KMS-11 (cell line): ENCODE measurements around the gene IQCM.

Experiments used
- H2AFZ ChIP-seq: fragments of 200-600 bp; sonication (generic); 2 replicates; pipeline ENCODE4 v1.6.1; 2016; ENCODE audit warnings: antibody characterized with exemption, mixed run types, low read depth
- H3K27ac ChIP-seq: fragments of 200-600 bp; sonication (generic); 2 replicates; pipeline ENCODE4 v1.6.1; 2016; ENCODE audit warnings: mild to moderate bottlenecking, mixed run types
- H3K27me3 ChIP-seq: fragments of 200-600 bp; sonication (generic); 2 replicates; pipeline ENCODE4 v1.6.1; 2017; ENCODE audit warnings: mild to moderate bottlenecking, low read depth, mixed run types, moderate library complexity; ENCODE audit not compliant: insufficient read depth
- H3K36me3 ChIP-seq: fragments of 200-600 bp; sonication (generic); 2 replicates; pipeline ENCODE4 v1.6.1; 2017; ENCODE audit warnings: mild to moderate bottlenecking, mixed run types; ENCODE audit not compliant: insufficient read depth
- H3K4me1 ChIP-seq: fragments of 200-600 bp; sonication (generic); 2 replicates; pipeline ENCODE4 v1.6.1; 2016; ENCODE audit warnings: mild to moderate bottlenecking, low read depth, mixed run types; ENCODE audit not compliant: poor library complexity, severe bottlenecking
- H3K4me2 ChIP-seq: fragments of 200-600 bp; sonication (generic); 2 replicates; pipeline ENCODE4 v1.7.0; 2016; ENCODE audit warnings: mild to moderate bottlenecking, mixed run types
- H3K4me3 ChIP-seq: fragments of 200-600 bp; sonication (generic); IDR thresholded peaks from 2 replicates; pipeline ENCODE4 v1.6.1; 2017; ENCODE audit warnings: low read depth, low read length, mixed read lengths; ENCODE audit not compliant: insufficient read depth
- H3K79me2 ChIP-seq: fragments of 200-600 bp; sonication (generic); 2 replicates; pipeline ENCODE4 v1.6.1; 2016; ENCODE audit warnings: low read depth, mixed run types; ENCODE audit not compliant: insufficient read depth
- H3K9ac ChIP-seq: fragments of 200-600 bp; sonication (generic); 2 replicates; pipeline ENCODE4 v1.6.1; 2016; ENCODE audit warnings: mild to moderate bottlenecking, mixed run types
- H4K20me1 ChIP-seq: fragments of 200-600 bp; sonication (generic); 2 replicates; pipeline ENCODE4 v1.6.1; 2016; ENCODE audit warnings: mild to moderate bottlenecking, mixed run types; ENCODE audit not compliant: insufficient read depth
- CTCF ChIP-seq: fragments of 200-600 bp; sonication (generic); conservative IDR thresholded peaks from 2 replicates; pipeline ENCODE4 v1.6.1; 2017; ENCODE audit warnings: low read depth, mild to moderate bottlenecking, antibody characterized with exemption, low read length, moderate library complexity, mixed read lengths

Gene IQCM

DNA sequence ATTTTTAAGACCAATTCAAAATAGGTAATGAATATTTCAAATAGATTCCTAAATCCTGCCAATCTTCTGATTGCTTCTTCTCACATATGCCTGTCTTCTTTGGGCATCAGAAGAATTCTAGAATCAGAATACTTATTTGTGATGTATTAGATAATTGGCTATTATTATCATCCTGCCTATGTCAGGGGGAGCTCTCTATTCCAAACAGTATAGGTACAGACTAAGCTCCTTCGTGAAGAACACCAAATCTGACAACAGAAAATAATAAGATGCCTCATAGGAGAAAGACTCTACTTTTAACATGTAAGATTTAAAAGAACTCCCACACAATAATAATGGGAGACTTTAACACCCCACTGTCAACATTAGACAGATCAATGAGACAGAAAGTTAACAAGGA lies at the start of gene IQCM:
Gene IQCM, minus strand, starts transcription at position 101 of the 400 bp plus-strand sequence. CDS start 73,152 bp downstream, outside the sequence.
- no peak within 1 kb of the TSS for H3K9ac ChIP-seq
- H3K36me3 ChIP-seq, result no peaks in the 10 kb centered on the region
- TF ChIP-seq CTCF, result no peak
- H2AFZ ChIP-seq, result no peak within 1 kb of the TSS
- no peak within 1 kb of the TSS for H3K4me2 ChIP-seq
- H4K20me1 ChIP-seq, result no peaks in the 10 kb centered on the region
- H3K27ac ChIP-seq, result no peak within 1 kb of the TSS
- H3K79me2 ChIP-seq, result no peaks in the 10 kb centered on the region
- H3K4me3 ChIP-seq, result no peak within 1 kb of the TSS
- no peaks in the 10 kb centered on the region for H3K27me3 ChIP-seq
- no peaks in the 10 kb centered on the region for H3K4me1 ChIP-seq

DNA sequence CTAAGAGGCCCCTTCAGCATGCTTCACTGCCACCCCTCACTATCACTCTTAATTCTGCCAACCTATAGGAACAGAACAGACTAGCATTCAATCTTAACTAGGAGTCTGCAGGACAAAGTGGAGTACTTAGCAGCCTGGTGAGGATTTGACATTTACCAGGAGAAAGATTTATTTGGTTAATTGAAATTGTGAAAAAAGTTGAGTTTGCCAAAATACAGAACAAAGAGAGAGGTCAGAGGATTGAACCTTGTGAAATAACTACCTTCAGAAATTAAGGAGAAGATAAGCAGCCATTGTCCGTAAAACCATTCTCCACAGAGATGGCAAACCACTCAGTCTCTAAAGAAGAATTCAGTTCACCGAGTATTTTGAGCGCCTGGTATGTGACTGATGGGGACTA lies 41.8 kb upstream of the IQCM start:
- Histone ChIP-seq H3K79me2 (no peaks in the 10 kb centered on the region), H3K4me3 (no peak overlapping the region), H4K20me1 (no peaks in the 10 kb centered on the region), H3K9ac (no peak overlapping the region), H3K27ac (no peak overlapping the region), H3K27me3 (no peaks in the 10 kb centered on the region), H2AFZ (no peak overlapping the region), H3K4me1 (no peaks in the 10 kb centered on the region), H3K4me2 (no peak overlapping the region), H3K36me3 (no peaks in the 10 kb centered on the region)
- TF ChIP-seq CTCF, result no peak

DNA sequence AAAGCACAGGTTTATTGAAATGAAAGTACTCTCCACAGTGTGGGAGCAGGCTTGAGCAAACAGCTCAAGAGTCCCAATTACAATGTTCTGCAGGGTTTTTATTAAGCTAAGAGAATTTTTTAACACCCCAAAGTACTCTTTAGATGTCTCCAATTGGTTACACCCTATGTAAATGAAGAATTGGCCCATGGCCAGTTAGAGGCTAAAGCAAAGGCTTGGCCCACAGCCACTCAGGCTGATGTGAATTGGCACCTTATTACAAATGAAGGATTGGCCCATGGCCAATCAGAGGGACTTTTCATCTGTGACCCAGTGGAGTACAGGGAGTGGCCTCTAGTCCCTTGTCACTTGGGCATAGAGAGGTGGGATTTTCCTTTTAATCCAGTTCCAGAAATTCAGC lies 30.1 kb upstream of the IQCM start:
- Histone ChIP-seq H3K4me2 (no peak overlapping the region), H3K27ac (no peak overlapping the region), H2AFZ (no peak overlapping the region), H3K27me3 (no peaks in the 10 kb centered on the region), H4K20me1 (no peaks in the 10 kb centered on the region), H3K79me2 (no peaks in the 10 kb centered on the region), H3K4me3 (no peak overlapping the region), H3K36me3 (no peaks in the 10 kb centered on the region), H3K9ac (no peak overlapping the region), H3K4me1 (no peaks in the 10 kb centered on the region)
- no peak for TF ChIP-seq CTCF

DNA sequence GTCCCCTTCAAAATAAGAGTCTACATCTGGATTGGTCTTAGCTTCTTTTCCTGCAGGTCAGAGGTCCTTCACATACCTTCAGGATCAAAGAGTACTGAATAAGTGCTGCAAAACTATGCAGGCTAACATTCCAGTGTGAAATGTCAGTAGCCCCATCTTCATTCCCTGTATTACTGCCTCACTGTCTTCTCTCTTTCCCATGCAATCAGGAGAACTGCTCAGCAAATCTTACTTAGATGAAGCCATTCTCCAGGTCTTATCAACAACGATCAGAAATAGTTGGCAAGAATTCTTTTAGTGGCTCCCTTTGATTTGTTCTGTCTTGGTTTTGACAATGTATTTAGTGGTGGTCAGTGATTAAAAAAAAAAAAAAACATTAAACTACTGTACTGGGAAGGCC lies 26.0 kb upstream of the IQCM start:
- no peaks in the 10 kb centered on the region for H3K27me3 ChIP-seq
- no peak for TF ChIP-seq CTCF

More for the DNA sequence above, 26.0 kb upstream of the IQCM start:
- H3K36me3 ChIP-seq, result no peaks in the 10 kb centered on the region
- no peak overlapping the region for H3K4me3 ChIP-seq
- no peak overlapping the region for H2AFZ ChIP-seq
- no peak overlapping the region for H3K4me2 ChIP-seq
- no peak overlapping the region for H3K9ac ChIP-seq
- no peaks in the 10 kb centered on the region for H3K4me1 ChIP-seq
- no peaks in the 10 kb centered on the region for H3K79me2 ChIP-seq
- H3K27ac ChIP-seq, result no peak overlapping the region
- no peaks in the 10 kb centered on the region for H4K20me1 ChIP-seq
